Kidney glomerular epithelial cell (primary cell): ENCODE results near the gene RIT2.

Experiments used
- DNase-seq: peaks from one replicate; lab custom pipeline; 2025; lab: John Stamatoyannopoulos, UW

Gene RIT2

GRCh38 chr18:42929181-42929580 is 186.3 kb downstream of the RIT2 start:
- DNase-seq = no peak

- DNase-seq = no peak
These were observed 190.4 kb downstream of the RIT2 start for GRCh38 chr18:42925036-42925435.

- no peak for DNase-seq
These were observed 193.1 kb downstream of the RIT2 start for GRCh38 chr18:42922363-42922762.

GRCh38 chr18:42921226-42921737 is 194.2 kb downstream of the RIT2 start:
- no peak for DNase-seq

GRCh38 chr18:42920621-42921020 is 194.9 kb downstream of the RIT2 start:
- no peak for DNase-seq

GRCh38 chr18:42915299-42915698 is 200.2 kb downstream of the RIT2 start:
- no peak for DNase-seq

- no peak for DNase-seq
These were observed 201.0 kb downstream of the RIT2 start for GRCh38 chr18:42914476-42914875.

GRCh38 chr18:42909095-42909494 is 206.4 kb downstream of the RIT2 start:
- DNase-seq = no peak

- DNase-seq = no peak
These were observed 208.7 kb downstream of the RIT2 start for GRCh38 chr18:42906761-42907160.

GRCh38 chr18:42901161-42901560 is 214.3 kb downstream of the RIT2 start:
- DNase-seq = peak; percentile 38

GRCh38 chr18:42893977-42894376 is 221.5 kb downstream of the RIT2 start:
- no peak for DNase-seq

- DNase-seq = no peak
These were observed 223.3 kb downstream of the RIT2 start for GRCh38 chr18:42892181-42892580.

GRCh38 chr18:42891705-42892104 is 223.8 kb downstream of the RIT2 start:
- DNase-seq = no peak

- no peak for DNase-seq
These were observed 232.3 kb downstream of the RIT2 start for GRCh38 chr18:42883169-42883568.

GRCh38 chr18:42882122-42882521 is 233.4 kb downstream of the RIT2 start:
- DNase-seq = no peak

GRCh38 chr18:42872838-42873237 is 242.6 kb downstream of the RIT2 start:
- no peak for DNase-seq

- no peak for DNase-seq
These were observed 250.6 kb downstream of the RIT2 start for GRCh38 chr18:42864876-42865275.

GRCh38 chr18:42861271-42861670 is 254.2 kb downstream of the RIT2 start:
- no peak for DNase-seq

- no peak for DNase-seq
These were observed 254.9 kb downstream of the RIT2 start for GRCh38 chr18:42860548-42860947.

- peak; percentile 44 for DNase-seq
These were observed 255.5 kb downstream of the RIT2 start for GRCh38 chr18:42860011-42860410.

- DNase-seq = no peak
These were observed 260.9 kb downstream of the RIT2 start for GRCh38 chr18:42854558-42854957.

GRCh38 chr18:42850174-42851083 is 265.1 kb downstream of the RIT2 start:
- DNase-seq = no peak

GRCh38 chr18:42839408-42839807 is 276.1 kb downstream of the RIT2 start:
- no peak for DNase-seq
